Eye (tissue), 1 donor: ENCODE results near the gene FOXJ3.

Experiments
- DNase-seq: peaks from one replicate; pipeline ENCODE4 v3.0.0-alpha.2; 2015

Gene FOXJ3

DNA sequence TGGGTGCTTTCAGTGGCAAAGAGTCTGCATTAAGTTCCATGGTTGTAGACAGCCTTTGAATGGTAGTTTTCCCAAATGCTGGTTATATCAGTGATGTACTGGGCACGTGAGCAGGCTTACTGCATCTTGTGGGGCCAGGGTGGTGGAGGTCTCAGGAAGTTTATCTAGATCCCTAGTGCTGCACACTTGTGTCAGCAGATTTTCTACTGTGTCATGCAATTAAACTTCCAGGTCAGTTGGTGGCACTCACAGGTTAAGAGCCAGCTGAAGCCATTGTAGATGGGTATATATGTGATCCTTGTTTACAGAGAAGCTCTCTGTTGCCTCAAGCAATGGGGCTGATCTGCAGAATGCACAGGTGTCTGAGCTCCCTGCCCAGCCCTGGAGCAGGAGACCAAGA lies 33.0 kb downstream of the FOXJ3 start:
- DNase-seq, result no peak

GRCh38 chr1:42298520-42298919 lies 36.5 kb downstream of the FOXJ3 start:
- DNase-seq, result no peak

DNA sequence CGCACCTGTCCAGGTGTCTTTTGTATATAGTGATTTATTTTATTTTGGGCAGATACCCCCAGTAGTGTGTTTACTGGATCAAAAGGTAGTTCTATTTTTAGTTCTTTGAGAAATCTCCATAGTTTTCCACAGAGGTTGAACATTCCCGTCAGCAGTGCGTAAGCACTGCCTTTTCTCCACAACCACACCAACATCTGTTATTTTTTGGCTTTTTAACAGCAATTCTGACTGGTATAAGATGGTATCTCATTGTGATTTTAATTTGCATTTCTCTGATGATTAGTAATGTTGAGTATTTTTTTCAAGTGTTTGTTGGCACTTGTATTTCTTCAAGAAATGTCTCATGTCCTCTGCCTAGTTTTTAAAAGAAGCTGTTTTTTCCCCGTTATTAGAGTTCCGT lies 39.2 kb downstream of the FOXJ3 start:
- no peak for DNase-seq

DNA sequence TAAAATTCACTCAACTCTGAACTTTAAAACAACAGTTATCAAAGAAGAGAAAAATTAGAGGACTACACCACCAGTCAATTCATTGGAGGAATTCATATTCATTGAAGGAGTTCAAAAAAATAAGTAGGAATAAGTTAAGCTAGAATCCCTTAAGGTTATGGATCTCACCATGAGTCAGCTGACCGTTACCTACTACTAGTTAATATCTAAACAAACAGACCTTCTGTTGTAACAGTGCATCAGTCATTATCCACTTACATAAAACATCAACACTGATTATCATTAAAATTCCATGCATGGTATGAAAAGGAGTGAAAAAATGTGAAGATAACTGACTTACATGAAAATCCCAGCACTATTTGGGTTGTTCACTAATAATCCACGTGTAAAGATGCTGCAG lies 44.9 kb downstream of the FOXJ3 start:
- DNase-seq, result no peak

DNA sequence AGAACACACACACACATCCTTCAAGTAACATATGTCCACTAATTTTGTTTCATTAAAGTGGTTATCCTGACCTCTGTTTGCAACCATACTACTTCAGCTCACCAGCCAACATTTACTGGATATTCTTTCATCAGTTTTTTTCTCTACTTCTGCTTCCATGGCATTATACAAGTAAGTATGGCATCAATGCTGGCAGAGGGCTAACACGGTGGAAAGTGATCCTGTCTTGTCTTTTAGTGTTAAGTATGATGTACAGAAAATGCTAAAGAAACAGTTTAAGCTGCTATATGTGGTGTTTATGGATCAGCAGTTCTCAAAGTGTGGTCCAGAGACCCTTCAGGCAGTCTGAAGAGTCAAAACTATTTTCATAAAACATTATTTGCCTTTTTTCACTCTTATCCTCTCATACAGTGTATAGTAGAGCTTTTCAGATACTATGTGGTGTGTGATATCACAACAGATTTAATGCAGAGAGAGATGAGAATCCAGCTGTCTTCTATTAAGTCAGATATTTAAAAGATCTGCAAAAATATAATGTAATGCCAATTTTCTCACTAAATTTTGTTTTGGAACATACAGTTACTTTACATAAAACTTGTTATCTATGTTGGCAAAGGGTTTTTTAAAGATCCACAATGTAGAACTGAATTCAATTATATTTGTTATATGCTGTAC lies 46.6 kb downstream of the FOXJ3 start:
- DNase-seq, result no peak

- no peak for DNase-seq
Measured at GRCh38 chr1:42282867-42283583, 52.0 kb downstream of the FOXJ3 start.

GRCh38 chr1:42282024-42282579 lies 52.9 kb downstream of the FOXJ3 start:
- no peak for DNase-seq

- no peak for DNase-seq
Measured at GRCh38 chr1:42280821-42281220, 54.2 kb downstream of the FOXJ3 start.

DNA sequence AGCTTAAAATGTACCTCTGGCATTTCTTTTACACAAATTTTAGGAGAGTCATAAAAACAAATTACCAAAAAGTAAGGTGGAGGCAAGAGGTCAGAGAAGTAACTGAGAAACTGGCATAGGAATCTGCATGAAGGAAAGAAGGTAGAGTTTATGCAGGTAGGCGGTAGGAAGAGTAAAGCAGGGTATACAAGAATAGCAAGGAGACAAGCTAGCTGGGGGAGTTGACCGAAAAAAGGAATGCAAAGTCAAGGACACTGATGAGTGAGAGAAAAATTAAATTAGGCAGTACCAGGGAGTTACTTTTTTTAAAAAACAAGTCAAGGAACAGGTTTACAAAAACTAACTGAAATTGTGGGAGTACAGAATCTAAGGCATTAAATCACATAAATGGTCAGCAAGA lies 56.0 kb downstream of the FOXJ3 start:
- no peak for DNase-seq

- no peak for DNase-seq
Measured at GRCh38 chr1:42272920-42273319, 62.1 kb downstream of the FOXJ3 start.

DNA sequence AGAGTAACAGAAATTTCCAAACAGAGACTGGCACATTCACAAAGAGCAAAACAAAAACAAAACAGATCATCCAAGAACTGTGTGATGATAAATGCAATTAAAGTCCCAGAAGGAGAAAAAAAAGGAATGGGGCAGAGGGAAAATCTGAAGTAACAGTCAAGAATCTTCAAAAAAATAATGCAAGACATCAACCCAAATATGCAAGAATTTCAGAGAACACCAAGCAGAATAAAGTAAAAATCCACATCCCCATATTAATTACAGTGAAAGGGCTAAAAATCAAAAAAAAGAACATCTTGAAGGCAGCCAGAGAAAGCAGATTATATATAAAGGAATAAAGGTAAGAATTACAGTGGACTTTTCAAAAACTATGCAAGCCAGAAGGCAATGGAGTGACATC lies 67.1 kb downstream of the FOXJ3 start:
- no peak for DNase-seq

DNA sequence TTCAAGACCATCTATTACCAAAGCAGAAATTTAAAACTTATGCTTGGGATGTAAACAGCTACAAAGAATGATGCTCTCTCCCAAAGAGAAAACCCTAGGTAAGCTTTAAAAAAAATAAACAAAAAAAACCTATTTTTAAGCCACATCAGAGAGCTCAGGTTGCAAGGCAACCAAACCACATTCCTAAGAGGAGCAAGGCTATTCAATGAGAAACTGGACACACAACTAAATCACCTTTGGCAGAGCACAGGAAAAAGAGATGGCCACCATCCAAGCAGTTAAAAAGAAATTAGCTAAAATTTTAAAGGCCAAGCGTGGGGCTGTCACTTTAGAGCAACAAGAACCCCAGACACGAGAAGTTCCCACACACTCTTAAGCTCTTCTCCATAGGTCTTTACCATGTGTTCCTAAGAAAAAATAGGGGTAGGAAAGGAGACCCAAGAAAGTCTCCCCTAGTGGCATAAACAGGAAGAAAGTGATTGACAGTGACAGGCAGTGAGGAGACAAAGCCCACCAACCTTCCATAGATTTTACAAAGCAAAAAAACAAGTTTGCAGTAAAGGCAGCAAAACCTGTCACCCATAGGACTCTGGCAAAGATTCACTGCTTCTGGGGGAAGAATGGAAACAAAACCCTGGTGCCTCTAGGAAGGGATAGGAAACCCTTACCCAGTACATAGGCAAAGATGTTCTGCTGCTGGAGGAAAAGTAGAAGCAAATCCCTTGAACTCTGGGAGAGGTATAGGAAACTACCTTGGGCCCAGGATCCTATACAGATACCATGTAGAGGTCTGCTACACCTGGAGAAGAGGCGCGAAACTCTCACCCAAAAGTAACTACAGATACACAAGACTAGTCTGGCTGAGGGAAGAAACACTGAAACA lies 68.5 kb downstream of the FOXJ3 start:
- DNase-seq, result no peak

GRCh38 chr1:42264511-42265190 lies 70.4 kb downstream of the FOXJ3 start:
- DNase-seq, result no peak

DNA sequence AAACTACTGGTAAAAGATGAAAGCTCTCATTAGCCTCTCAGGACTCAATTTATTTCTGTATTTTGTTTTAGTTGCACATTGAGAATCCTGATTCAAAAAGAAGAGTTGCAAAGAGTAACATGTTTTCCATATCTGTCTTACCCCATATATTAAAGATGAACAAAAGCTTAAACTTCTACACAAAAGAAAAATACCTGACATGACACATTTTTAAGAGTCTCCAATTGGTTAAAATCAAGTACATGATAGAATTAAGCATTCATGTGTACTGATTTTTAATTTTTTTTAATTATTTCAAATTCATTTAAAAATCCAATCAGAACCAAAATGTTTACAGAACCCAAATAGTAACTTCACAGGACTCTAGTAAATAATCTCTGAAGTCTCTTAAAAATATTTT lies 72.0 kb downstream of the FOXJ3 start:
- DNase-seq, result no peak

DNA sequence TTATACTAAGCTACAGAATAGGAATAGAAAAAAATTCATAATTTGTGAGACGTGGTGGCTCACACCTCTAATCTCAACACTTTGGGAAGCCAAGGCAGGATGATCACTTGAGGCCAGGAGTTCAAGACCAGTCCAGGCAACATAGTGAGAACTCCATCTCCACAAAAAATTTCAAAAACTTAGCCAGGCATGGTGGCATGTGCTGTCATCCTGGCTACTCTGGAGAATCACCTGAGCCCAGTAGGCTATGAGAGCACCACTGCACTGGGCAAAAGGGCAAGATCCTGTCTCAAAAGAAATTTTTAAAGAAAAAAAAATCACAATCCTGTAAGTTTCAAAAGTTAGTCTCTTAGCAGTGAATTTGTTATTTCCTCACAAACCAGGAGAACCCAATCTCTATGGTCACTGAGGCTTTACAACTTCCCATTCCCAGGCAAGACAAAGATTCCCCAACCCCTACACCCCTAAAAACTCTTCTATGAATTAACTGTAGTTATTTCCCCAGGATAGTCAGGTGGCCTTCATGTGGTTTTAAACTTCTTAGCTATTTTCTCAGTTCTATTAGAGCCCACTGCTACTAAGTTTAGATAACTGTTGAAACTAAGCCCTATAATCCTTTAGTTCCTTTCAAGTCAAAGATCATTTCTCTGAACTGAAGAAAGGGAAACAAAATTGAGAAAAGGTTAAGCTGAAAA lies 74.5 kb downstream of the FOXJ3 start:
- no peak for DNase-seq

DNA sequence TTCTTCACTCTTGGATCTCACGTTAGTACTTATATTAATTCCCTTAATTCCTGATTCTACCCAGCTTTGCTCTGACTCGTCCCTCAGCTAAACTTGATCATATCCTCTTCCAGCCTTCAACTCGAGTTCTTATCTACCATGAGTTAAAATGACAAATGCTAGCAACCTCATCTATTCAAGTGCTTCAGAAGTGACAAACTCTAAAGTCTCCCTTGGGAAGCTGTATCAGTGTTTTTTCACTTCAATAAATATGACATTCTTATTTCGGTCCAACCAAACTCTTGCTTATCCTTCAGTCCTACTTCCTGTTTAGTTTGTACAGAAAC lies 75.3 kb downstream of the FOXJ3 start:
- no peak for DNase-seq

DNA sequence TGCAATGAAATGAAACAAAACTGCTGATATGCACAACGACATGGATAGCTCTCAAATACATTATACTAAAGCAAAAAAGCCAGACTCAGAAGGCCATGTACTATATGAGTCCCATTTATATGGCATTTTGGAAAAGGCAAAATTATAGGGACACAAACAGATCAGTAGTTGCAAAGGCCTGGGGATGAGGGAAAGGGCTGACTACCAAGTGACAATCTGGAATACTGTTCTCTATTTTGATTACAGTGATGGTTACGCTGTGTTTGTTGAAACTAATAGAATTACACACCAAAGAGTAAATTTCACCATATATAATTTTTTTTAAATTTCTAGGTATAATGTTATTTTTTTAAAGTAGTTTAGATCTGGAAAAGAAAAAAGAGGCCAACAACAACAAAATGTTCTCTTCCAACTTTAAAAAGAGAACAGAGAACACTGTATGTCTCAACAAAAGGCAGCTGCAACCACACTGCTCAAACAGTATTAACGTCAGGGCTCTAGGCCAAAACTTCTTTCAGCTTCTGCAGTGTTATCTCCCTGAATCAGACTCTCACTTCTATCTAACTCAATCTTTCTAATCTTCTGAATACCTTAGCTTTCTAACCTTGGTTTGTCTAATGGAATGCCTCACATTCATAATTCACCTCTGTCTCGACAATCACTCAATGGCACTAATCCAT lies 75.8 kb downstream of the FOXJ3 start:
- peak; percentile 33 for DNase-seq

DNA sequence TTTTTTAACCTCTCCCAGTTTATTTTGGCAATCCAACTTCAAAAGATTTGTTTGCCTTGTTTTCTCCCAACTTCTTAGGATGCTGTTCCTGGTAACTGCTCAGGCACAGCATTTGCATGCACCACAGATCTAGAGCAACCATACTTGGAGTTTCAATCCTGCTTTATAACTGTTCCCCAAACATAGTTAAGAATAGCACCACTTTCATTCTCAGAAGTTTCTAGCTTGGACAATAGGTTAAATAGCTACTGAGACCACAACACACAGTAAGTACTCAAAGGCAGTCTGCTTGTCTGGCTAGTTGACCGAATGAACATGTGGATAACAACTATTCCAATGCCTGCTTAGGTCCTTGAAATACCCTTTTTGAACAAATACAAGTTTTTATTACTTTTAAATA lies 76.8 kb downstream of the FOXJ3 start:
- no peak for DNase-seq

DNA sequence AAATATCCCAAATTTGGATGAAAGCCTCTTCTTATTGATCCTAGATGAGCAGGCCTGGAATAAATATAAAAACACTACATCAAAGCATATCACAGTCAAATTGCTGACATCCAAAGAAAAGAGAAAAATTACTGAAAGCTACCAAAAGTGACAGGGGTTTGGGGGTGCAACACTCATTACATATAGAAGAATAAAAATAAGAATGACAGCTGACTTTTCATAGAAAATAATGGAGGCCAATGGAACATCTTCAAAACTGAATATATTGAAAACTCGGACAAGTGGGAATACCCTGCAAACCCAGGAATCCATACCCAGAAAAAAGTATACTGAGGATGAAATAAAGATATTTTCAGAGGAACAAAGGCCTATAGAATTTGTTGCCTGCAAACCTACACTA lies 84.0 kb downstream of the FOXJ3 start:
- DNase-seq, result no peak

DNA sequence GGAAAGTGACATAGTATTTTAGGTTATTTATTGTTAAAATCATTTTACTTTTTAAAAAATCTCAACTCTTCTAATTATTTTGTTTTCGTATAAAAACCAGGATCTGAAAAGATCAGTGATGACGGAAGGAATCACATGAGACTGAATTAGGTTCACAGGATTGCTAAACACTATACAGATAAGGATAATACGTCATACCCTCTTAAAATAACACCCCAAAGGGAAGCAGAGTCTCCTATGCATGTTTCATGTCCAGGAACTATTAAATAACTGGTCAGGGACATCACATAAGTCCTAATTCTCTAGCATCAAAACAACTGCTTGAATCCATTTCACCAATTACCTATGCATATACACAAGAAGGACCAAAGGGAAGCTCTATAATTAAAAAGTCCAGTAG lies 84.9 kb downstream of the FOXJ3 start:
- DNase-seq, result no peak

DNA sequence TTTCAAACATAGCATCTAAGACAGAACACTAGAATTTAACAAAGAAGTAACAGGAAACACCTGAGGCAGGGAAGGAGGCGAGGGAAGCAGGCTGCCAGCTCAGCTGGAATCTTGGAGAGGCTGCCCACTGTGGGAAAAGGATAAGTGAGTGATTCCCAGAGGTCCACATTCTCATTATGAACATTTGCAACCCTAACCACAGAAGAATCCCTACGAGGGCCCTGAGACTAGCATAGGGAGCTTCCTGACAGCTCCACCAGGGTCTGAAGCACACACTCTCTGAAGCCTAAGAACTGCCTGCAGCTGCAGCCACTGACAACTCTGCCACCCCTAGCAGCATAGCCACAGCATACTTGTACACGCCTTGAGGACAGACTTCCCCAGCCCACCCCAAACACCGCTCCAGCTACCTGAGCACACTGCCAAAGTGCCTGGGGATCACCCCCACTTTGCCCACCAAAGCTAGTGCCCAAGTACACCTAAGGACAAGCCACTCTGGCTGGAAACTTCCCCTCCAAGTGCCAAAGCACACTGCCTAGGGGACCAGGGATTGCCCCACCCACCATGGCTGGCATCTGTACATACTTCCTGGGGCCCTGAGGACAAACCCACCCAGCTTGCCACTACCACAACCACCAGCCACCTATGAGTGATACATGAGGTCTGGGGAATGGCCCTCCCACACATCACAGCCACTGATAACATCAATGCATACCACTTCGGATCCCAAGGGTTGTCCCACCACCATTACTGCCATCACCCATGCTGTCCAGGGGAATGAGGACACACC lies 93.9 kb downstream of the FOXJ3 start:
- no peak for DNase-seq
